Neural progenitor cell (in vitro differentiated cells): Measurements from ENCODE around the gene LRRC1. TPM values are rescaled to one million over a fixed set of nuclear protein-coding genes. Genes with fewer than 3 reads are reported as not detected.

ENCODE experiments used
- DNase-seq: peaks from one replicate; pipeline ENCODE4 v3.0.0-alpha.2; 2016; ENCODE audit warnings: low spot score
- H2AFZ ChIP-seq: fragments of 200-600 bp; sonication (generic); replicated peaks from 2 replicates; pipeline ENCODE4 v1.6.1; 2016; ENCODE audit warnings: antibody characterized with exemption
- H3F3A ChIP-seq: fragments of 200-600 bp; sonication (generic); 2 replicates; pipeline ENCODE4 v1.6.1; 2016; ENCODE audit warnings: antibody characterized with exemption, low read depth
- H3K27ac ChIP-seq: fragments of 200-600 bp; sonication (generic); 2 replicates; pipeline ENCODE4 v1.5.1; 2016; ENCODE audit warnings: mild to moderate bottlenecking
- H3K27me3 ChIP-seq: fragments of 200-600 bp; sonication (generic); 2 replicates; pipeline ENCODE4 v1.6.1; 2016; ENCODE audit warnings: mild to moderate bottlenecking, moderate library complexity
- H3K36me3 ChIP-seq: fragments of 200-600 bp; sonication (generic); 2 replicates; pipeline ENCODE4 v1.5.1; 2016
- H3K4me1 ChIP-seq: fragments of 200-600 bp; sonication (generic); 2 replicates; pipeline ENCODE4 v1.6.1; 2016; ENCODE audit warnings: mixed run types
- H3K4me2 ChIP-seq: fragments of 200-600 bp; sonication (generic); 2 replicates; pipeline ENCODE4 v1.6.1; 2016
- H3K4me3 ChIP-seq: fragments of 200-600 bp; sonication (generic); 2 replicates; pipeline ENCODE4 v1.5.1; 2016
- H3K79me2 ChIP-seq: fragments of 200-600 bp; sonication (generic); 2 replicates; pipeline ENCODE4 v1.6.1; 2016; ENCODE audit warnings: low read depth
- H3K9ac ChIP-seq: fragments of 200-600 bp; sonication (generic); 2 replicates; pipeline ENCODE4 v1.6.1; 2016
- H3K9me3 ChIP-seq: fragments of 200-600 bp; sonication (generic); 2 replicates; pipeline ENCODE4 v1.5.1; 2016; ENCODE audit warnings: low read depth
- H4K20me1 ChIP-seq: fragments of 200-600 bp; sonication (generic); 2 replicates; pipeline ENCODE4 v1.6.1; 2016; ENCODE audit warnings: low read depth
- H3K27ac Mint-ChIP-seq: 3 replicates; pipeline ENCODE4 v1.8.0; 2021; ENCODE audit warnings: mixed read lengths
- H3K27me3 Mint-ChIP-seq: 2 replicates; pipeline ENCODE4 v1.8.0; 2022; ENCODE audit warnings: low read depth, mild to moderate bottlenecking, inconsistent platforms, moderate library complexity, mixed read lengths; ENCODE audit not compliant: insufficient read depth
- H3K36me3 Mint-ChIP-seq: 3 replicates; pipeline ENCODE4 v1.8.0; 2021; ENCODE audit warnings: mixed read lengths
- H3K4me1 Mint-ChIP-seq: 3 replicates; pipeline ENCODE4 v1.8.0; 2021; ENCODE audit warnings: mixed read lengths
- H3K4me3 Mint-ChIP-seq: 3 replicates; pipeline ENCODE4 v1.8.0; 2021; ENCODE audit warnings: mild to moderate bottlenecking, moderate library complexity, mixed read lengths
- H3K9me3 Mint-ChIP-seq: 3 replicates; pipeline ENCODE4 v1.8.0; 2020; ENCODE audit warnings: mixed read lengths
- CTCF ChIP-seq: fragments of 200-600 bp; sonication (generic); IDR thresholded peaks from 2 replicates; pipeline ENCODE4 v1.5.1; 2017; ENCODE audit warnings: antibody characterized with exemption, mild to moderate bottlenecking
- EZH2 ChIP-seq: fragments of 200-600 bp; sonication (generic); IDR thresholded peaks from 2 replicates; pipeline ENCODE4 v1.6.1; 2017; ENCODE audit warnings: antibody characterized with exemption, mild to moderate bottlenecking, moderate library complexity
- EZH2phosphoT487 ChIP-seq: fragments of 200-600 bp; sonication (generic); IDR thresholded peaks from 2 replicates; pipeline ENCODE4 v1.6.1; 2017; ENCODE audit warnings: antibody characterized with exemption
- total RNA-seq: library from RNA; depleted of rRNA; stranded (reverse); fragments of >200 nt; gene quantifications from 2 replicates; pipeline ENCODE4 v1.2.3, GENCODE V29; 2015; ENCODE audit warnings: low replicate concordance

LRRC1 gene
- total RNA-seq, 1 donor from 2014 or later, result 14.0 TPM

DNA sequence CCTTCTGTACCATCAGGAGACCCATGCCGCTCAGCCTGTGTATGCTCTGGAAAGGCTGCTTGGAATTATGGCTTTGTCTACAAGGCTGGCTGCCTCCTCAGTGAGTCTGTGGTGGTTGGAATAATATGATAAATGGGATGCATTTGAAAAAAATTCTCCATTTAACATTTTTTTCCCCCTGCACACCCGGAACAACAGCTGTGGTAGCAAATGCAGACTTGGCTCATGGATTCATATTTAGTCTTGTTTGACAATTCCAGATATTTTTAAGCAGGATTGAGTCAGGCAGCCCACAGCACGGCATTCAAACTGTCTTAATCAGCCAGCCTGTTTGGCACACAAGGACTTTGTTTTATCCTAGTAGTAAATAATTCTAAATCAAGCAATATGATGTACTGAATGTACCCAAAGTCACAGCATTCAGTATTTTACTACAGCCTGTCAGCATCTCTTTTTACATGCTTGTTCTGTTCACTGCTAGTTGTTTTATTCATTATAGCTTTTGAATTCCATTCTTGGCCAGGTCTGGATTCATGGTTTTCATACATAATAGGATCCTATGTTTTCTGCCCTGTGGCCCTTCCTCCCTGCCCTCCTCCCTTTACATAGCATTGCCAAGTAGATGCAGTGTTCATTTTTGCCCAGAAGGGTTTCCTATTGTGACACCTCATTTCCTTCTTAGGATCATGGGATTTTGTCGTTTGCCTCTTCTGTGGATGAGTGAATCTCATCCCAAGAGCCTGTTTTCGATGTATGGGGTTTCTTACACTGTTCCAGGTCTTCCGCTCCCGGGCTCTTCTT is 68.1 kb downstream of the LRRC1 start:
- H3K9ac ChIP-seq, result no peak overlapping the region
- H3K9me3 ChIP-seq, result no peaks in the 10 kb centered on the region
- H3K4me3 ChIP-seq, result no peak overlapping the region
- Mint-ChIP-seq H3K36me3 (no peaks in the 10 kb centered on the region), H3K27ac (peak overlapping the region; percentile 27), H3K27me3 (no peaks in the 10 kb centered on the region), H3K9me3 (no peaks in the 10 kb centered on the region), H3K4me3 (no peak overlapping the region), H3K4me1 (peaks cover 11% of the 10 kb centered on the region)
- H2AFZ ChIP-seq, result no peak overlapping the region
- H3K27me3 ChIP-seq, result no peaks in the 10 kb centered on the region
- no peaks in the 10 kb centered on the region for H3K36me3 ChIP-seq
- H3K27ac ChIP-seq, result no peak overlapping the region
- no peak for DNase-seq
- TF ChIP-seq CTCF, result no peak
- TF ChIP-seq EZH2phosphoT487, result no peak
- no peak for TF ChIP-seq EZH2
- no peaks in the 10 kb centered on the region for H3K79me2 ChIP-seq
- no peak overlapping the region for H3K4me2 ChIP-seq
- no peaks in the 10 kb centered on the region for H3F3A ChIP-seq
- no peaks in the 10 kb centered on the region for H4K20me1 ChIP-seq
- peaks cover 19% of the 10 kb centered on the region for H3K4me1 ChIP-seq

GRCh38 chr6:53864781-53865180 is 70.0 kb downstream of the LRRC1 start:
- Mint-ChIP-seq H3K4me1 (peaks cover 8% of the 10 kb centered on the region), H3K27ac (no peak overlapping the region), H3K27me3 (no peaks in the 10 kb centered on the region), H3K9me3 (no peaks in the 10 kb centered on the region), H3K4me3 (no peak overlapping the region), H3K36me3 (no peaks in the 10 kb centered on the region)
- DNase-seq, result no peak
- H2AFZ ChIP-seq, result no peak overlapping the region
- H3K27ac ChIP-seq, result no peak overlapping the region
- H3K4me1 ChIP-seq, result peaks cover 19% of the 10 kb centered on the region
- no peaks in the 10 kb centered on the region for H3K36me3 ChIP-seq
- no peak overlapping the region for H3K9ac ChIP-seq
- no peak overlapping the region for H3K4me3 ChIP-seq
- H4K20me1 ChIP-seq, result no peaks in the 10 kb centered on the region
- no peaks in the 10 kb centered on the region for H3F3A ChIP-seq
- TF ChIP-seq EZH2phosphoT487, result no peak
- TF ChIP-seq EZH2, result no peak
- no peaks in the 10 kb centered on the region for H3K79me2 ChIP-seq
- no peak overlapping the region for H3K4me2 ChIP-seq
- H3K9me3 ChIP-seq, result no peaks in the 10 kb centered on the region
- H3K27me3 ChIP-seq, result no peaks in the 10 kb centered on the region

GRCh38 chr6:53866226-53866625 is 71.4 kb downstream of the LRRC1 start:
- Histone ChIP-seq H3F3A (no peaks in the 10 kb centered on the region), H2AFZ (no peak overlapping the region), H3K4me3 (no peak overlapping the region), H3K79me2 (no peaks in the 10 kb centered on the region), H3K27ac (no peak overlapping the region), H3K4me1 (peaks cover 5% of the 10 kb centered on the region), H3K36me3 (no peaks in the 10 kb centered on the region), H3K9me3 (no peaks in the 10 kb centered on the region), H3K9ac (no peak overlapping the region), H3K27me3 (no peaks in the 10 kb centered on the region), H4K20me1 (no peaks in the 10 kb centered on the region), H3K4me2 (no peak overlapping the region)
- Mint-ChIP-seq H3K27me3 (no peaks in the 10 kb centered on the region), H3K4me1 (peaks cover 4% of the 10 kb centered on the region), H3K36me3 (no peaks in the 10 kb centered on the region), H3K27ac (no peak overlapping the region), H3K4me3 (no peak overlapping the region), H3K9me3 (peaks cover 2% of the 10 kb centered on the region)
- no peak for DNase-seq
- no peak for TF ChIP-seq EZH2phosphoT487
- no peak for TF ChIP-seq CTCF
- no peak for TF ChIP-seq EZH2

- no peaks in the 10 kb centered on the region for H3K4me1 ChIP-seq
- H3K27ac Mint-ChIP-seq, result no peak overlapping the region
- H3K27me3 ChIP-seq, result no peaks in the 10 kb centered on the region
- no peak overlapping the region for H3K9ac ChIP-seq
- no peaks in the 10 kb centered on the region for H3K27me3 Mint-ChIP-seq
- peaks cover 16% of the 10 kb centered on the region for H3K9me3 Mint-ChIP-seq
- H3K4me3 Mint-ChIP-seq, result no peak overlapping the region
- H3F3A ChIP-seq, result no peaks in the 10 kb centered on the region
- DNase-seq, result no peak
- no peak overlapping the region for H3K4me2 ChIP-seq
- no peaks in the 10 kb centered on the region for H3K79me2 ChIP-seq
- no peaks in the 10 kb centered on the region for H3K4me1 Mint-ChIP-seq
- H3K36me3 Mint-ChIP-seq, result peaks cover 5% of the 10 kb centered on the region
- no peaks in the 10 kb centered on the region for H4K20me1 ChIP-seq
- H2AFZ ChIP-seq, result no peak overlapping the region
- no peaks in the 10 kb centered on the region for H3K36me3 ChIP-seq
- no peak overlapping the region for H3K27ac ChIP-seq
- H3K9me3 ChIP-seq, result peaks cover 3% of the 10 kb centered on the region
- no peak for TF ChIP-seq CTCF
- no peak for TF ChIP-seq EZH2phosphoT487
- no peak for TF ChIP-seq EZH2
- H3K4me3 ChIP-seq, result no peak overlapping the region
These were observed 73.8 kb downstream of the LRRC1 start for GRCh38 chr6:53868626-53869025.
